Measurements from ENCODE around the gene TCF7. TPM values are rescaled to one million over a fixed set of nuclear protein-coding genes. Genes with fewer than 3 reads are reported as not detected.

The TCF7 gene
- total RNA-seq, 1 donor from 2014 or later, result 77.2 TPM

DNA sequence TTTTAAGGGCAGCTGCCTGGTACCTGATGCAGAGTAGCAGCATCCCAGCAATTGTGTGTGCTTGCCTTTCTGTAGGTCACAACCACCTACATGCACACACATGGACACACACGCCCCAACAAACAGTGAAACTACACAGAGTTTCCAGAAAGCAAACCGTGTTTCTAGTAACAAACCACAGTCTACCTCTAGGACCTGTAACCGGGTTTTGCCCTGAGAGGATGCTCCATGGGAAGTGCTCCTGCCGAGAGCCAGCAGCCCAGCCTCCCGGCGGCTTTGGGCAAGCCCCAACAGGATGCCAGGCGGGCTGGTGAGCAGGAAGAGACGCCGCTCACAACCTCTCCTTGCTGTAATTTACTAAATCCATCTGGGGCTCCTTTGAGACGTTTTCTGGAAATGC lies 4.1 kb upstream of the TCF7 start:
- H3K36me3 Mint-ChIP-seq (ENCODE audit: low read depth), result peaks cover under 1% of the 10 kb centered on the region
- H3K27ac Mint-ChIP-seq, result peak overlapping the region; percentile 58
- H3K4me3 Mint-ChIP-seq, result no peak overlapping the region
- peaks cover 56% of the 10 kb centered on the region for H3K4me1 Mint-ChIP-seq (ENCODE audit: low read depth)
- intact Hi-C loops (cut with micrococcal nuclease), result no loop called here
- H3K9me3 Mint-ChIP-seq, result no peaks in the 10 kb centered on the region
- peaks cover 31% of the 10 kb centered on the region for H3K27me3 Mint-ChIP-seq (ENCODE audit: insufficient read depth)
- DNase-seq (ENCODE audit: low spot score), result no peak

DNA sequence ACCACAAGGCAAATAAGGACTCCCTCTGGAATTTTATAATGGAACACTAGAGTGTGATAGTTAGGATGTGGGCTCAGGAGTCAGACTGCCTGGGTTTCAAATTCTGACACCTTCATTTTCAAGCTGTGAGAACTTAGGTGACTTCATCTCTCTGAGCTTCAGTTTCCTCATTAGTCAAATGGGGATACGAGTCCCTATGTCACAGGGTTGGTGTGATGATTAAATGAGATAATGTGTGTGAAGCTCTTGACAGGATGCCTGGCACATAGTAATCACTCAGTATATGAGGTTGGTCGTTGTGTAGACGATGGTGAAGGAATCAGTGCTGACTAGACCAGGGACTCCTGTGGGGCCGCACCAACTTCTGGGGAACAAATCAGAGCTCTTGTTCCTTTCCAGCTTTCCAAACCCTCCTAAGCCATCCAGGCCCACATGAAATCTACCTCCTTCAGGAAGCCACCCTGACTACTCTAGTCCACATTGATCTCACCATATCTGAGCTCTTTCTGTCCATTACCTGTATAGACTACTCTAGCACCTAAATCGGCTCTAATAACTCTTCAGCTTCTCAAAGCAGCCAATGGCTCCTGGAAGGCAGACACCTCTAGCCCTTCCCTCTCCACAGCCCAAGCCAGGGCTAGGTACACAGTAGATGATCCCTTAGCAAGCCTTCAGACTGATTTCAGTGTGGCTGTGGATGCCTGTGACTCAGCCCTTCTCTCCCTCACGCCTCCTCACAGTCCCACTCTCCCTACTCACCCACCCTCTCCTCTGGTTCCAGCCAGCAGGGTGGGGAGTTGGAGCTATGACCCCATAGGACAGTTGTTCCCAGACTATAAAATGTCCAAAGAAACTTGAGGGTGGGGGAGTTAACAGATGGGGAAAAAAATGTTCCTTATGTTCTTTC lies 2.5 kb upstream of the TCF7 start:
- peak; percentile 35 for DNase-seq (ENCODE audit: low spot score)
- Mint-ChIP-seq H3K27ac (peak overlapping the region; percentile 88), H3K4me3 (peak overlapping the region; percentile 51), H3K9me3 (no peaks in the 10 kb centered on the region), H3K27me3 (ENCODE audit: insufficient read depth) (peaks cover 27% of the 10 kb centered on the region), H3K4me1 (ENCODE audit: low read depth) (peaks cover 59% of the 10 kb centered on the region), H3K36me3 (ENCODE audit: low read depth) (peaks cover 7% of the 10 kb centered on the region)
- intact Hi-C loops (cut with micrococcal nuclease), result loop anchor here (1.0 kb wide), 6 partner anchors 12 to 73 kb away; no protein-coding TSS in a partner anchor

DNA sequence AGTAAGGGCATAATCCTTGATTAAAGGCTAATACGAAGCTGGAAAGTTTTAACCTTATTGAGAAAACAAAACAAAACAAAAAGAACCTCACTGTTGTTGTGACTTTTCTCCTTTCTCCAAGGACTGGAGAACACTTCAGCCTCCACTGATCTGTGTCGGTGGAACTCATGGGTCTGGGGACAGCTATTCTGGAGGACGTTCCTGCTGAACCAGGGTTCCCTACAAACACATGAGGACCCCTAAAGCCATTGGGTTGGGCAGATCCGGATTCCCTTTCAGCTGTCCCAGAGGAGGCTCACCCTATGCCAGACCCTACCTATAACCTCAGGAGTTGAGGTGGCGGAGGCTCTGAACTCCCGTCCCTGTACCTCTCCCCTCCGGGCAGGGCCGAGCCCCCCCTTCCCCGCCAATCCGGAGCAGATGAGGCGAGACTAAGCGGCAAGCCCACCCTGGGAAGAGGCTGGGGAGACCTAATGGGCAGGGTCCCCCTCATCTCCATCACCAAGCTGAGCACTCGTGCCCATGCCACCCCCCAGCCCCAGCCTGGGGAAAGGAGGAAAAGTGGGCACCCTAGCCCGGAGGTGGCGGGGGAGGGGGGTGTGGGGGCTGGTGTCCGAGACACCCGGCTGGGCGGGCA lies 1.6 kb upstream of the TCF7 start:
- Mint-ChIP-seq H3K9me3 (no peaks in the 10 kb centered on the region), H3K27me3 (ENCODE audit: insufficient read depth) (peaks cover 29% of the 10 kb centered on the region), H3K4me1 (ENCODE audit: low read depth) (peaks cover 59% of the 10 kb centered on the region), H3K27ac (peak overlapping the region; percentile 88), H3K4me3 (peak overlapping the region; percentile 51), H3K36me3 (ENCODE audit: low read depth) (peaks cover 16% of the 10 kb centered on the region)
- intact Hi-C loops (cut with micrococcal nuclease), result loop anchor here (1.0 kb wide), 3 partner anchors 19 to 42 kb away; no protein-coding TSS in a partner anchor
- no peak for DNase-seq (ENCODE audit: low spot score)

DNA sequence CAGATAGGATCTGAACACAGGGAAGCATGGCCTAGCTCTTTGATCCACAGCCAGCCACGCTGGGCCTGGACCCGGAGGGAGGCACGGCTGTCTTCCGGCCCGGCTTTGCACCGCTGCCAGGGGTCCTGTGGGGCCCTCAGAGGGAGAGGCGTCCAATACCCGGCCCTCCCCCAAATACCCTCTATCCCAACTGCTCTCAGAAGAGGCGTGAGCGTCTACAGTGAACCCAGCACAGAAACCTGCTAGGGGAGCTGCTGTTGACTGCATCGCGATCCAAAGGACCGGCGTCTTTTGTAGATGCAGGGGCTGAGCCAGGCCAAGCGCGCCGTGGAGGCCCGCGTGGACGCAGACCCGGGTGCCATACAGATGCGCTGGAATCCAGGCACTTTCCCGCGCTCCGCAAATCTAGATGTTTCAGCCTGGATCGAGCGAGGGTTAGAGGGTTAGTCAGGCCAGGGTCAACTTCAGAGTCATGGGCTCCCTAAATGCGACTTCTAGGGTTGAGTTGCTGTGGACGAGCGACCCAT lies 1.1 kb upstream of the TCF7 start:
- intact Hi-C loops (cut with micrococcal nuclease), result no loop called here
- H3K27ac Mint-ChIP-seq, result peak overlapping the region; percentile 87

DNA sequence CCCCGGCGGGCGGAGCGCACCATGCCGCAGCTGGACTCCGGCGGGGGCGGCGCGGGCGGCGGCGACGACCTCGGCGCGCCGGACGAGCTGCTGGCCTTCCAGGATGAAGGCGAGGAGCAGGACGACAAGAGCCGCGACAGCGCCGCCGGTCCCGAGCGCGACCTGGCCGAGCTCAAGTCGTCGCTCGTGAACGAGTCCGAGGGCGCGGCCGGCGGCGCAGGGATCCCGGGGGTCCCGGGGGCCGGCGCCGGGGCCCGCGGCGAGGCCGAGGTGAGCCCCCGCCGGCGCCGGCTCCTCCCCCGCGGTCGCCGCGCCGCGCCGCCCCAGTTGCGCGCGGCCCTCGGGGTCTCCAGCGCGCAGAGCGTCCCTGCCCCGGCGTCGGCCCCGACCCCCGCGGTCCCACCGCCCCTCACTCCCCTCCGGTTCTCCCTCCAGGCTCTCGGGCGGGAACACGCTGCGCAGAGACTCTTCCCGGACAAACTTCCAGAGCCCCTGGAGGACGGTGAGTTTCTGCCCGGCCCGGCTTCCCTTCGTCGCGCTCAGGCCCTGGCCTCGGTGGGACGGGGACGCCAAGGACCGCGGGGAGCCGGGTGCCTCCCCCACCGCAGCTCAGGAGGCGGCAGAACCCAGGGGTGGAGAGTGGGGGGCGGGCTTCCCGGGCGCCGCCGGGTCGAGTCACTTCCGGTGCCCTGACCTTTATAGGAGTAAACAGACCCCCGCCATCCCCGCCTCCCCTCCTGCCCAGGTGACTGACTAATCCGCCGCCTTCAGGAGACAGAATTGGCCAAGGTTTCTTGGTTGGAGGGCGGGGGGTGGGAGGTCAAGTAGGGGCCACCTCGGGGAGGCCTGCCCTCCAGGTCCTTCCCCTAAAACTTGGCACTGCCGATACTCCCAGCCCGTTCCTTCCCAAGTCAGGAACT lies 665 bp downstream of the TCF7 start:
- Mint-ChIP-seq H3K4me1 (ENCODE audit: low read depth) (peaks cover 79% of the 10 kb centered on the region), H3K27ac (peak overlapping the region; percentile 38), H3K27me3 (ENCODE audit: insufficient read depth) (peaks cover 35% of the 10 kb centered on the region), H3K9me3 (no peaks in the 10 kb centered on the region), H3K4me3 (peak overlapping the region; percentile 82), H3K36me3 (ENCODE audit: low read depth) (peaks cover 30% of the 10 kb centered on the region)
- DNase-seq (ENCODE audit: low spot score), result peak; percentile 42
- intact Hi-C loops (cut with micrococcal nuclease), result loop anchor here (1.0 kb wide), 1 partner anchor 30 kb away; no protein-coding TSS in a partner anchor

More for the DNA sequence above, 1.1 kb upstream of the TCF7 start:
- no peaks in the 10 kb centered on the region for H3K9me3 Mint-ChIP-seq
- peaks cover 64% of the 10 kb centered on the region for H3K4me1 Mint-ChIP-seq (ENCODE audit: low read depth)
- no peak for DNase-seq (ENCODE audit: low spot score)
- peaks cover 16% of the 10 kb centered on the region for H3K36me3 Mint-ChIP-seq (ENCODE audit: low read depth)
- peaks cover 28% of the 10 kb centered on the region for H3K27me3 Mint-ChIP-seq (ENCODE audit: insufficient read depth)
- peak overlapping the region; percentile 83 for H3K4me3 Mint-ChIP-seq

DNA sequence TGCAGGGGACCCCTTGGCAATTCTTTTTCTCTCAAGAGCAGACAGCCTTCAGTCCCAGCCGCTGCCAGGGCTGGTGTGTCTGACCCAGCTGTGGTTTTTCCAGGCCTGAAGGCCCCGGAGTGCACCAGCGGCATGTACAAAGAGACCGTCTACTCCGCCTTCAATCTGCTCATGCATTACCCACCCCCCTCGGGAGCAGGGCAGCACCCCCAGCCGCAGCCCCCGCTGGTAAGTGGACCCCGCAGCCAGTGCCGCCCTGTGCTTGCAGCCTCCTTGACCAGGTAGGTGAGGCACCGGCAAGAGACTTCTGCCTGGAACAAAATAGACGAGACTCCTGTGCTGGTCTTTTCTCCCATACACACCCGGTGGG lies 1.3 kb downstream of the TCF7 start:
- DNase-seq (ENCODE audit: low spot score), result no peak
- peaks cover 35% of the 10 kb centered on the region for H3K36me3 Mint-ChIP-seq (ENCODE audit: low read depth)
- intact Hi-C loops (cut with micrococcal nuclease), result no loop called here
- H3K9me3 Mint-ChIP-seq, result no peaks in the 10 kb centered on the region
- peak overlapping the region; percentile 54 for H3K27ac Mint-ChIP-seq
- peaks cover 38% of the 10 kb centered on the region for H3K27me3 Mint-ChIP-seq (ENCODE audit: insufficient read depth)
- H3K4me3 Mint-ChIP-seq, result peak overlapping the region; percentile 82
- peaks cover 79% of the 10 kb centered on the region for H3K4me1 Mint-ChIP-seq (ENCODE audit: low read depth)

DNA sequence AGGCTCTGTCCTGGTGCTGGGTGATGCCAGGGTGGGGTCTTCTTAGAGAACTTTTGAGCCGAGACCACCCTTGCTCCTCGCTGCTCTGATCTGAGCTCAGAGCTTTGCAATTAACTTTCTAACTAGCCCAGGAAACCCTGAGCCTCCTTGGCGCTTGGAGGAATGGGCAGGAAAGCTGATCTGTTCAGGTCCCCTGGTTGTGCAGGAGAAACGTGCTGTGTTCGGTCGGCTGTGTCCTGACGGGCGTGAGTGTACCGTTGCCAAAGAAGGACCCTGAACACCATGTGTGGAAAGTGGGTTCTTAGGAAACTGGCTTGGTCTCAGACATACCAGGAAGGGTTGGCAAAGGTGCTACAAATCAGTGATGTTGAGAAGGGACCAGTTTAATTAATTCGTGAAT lies 1.8 kb downstream of the TCF7 start:
- peak overlapping the region; percentile 82 for H3K4me3 Mint-ChIP-seq
- H3K9me3 Mint-ChIP-seq, result no peaks in the 10 kb centered on the region
- no peak for DNase-seq (ENCODE audit: low spot score)
- H3K27ac Mint-ChIP-seq, result peak overlapping the region; percentile 54
- peaks cover 39% of the 10 kb centered on the region for H3K36me3 Mint-ChIP-seq (ENCODE audit: low read depth)
- intact Hi-C loops (cut with micrococcal nuclease), result no loop called here
- peaks cover 43% of the 10 kb centered on the region for H3K27me3 Mint-ChIP-seq (ENCODE audit: insufficient read depth)
- peaks cover 77% of the 10 kb centered on the region for H3K4me1 Mint-ChIP-seq (ENCODE audit: low read depth)

DNA sequence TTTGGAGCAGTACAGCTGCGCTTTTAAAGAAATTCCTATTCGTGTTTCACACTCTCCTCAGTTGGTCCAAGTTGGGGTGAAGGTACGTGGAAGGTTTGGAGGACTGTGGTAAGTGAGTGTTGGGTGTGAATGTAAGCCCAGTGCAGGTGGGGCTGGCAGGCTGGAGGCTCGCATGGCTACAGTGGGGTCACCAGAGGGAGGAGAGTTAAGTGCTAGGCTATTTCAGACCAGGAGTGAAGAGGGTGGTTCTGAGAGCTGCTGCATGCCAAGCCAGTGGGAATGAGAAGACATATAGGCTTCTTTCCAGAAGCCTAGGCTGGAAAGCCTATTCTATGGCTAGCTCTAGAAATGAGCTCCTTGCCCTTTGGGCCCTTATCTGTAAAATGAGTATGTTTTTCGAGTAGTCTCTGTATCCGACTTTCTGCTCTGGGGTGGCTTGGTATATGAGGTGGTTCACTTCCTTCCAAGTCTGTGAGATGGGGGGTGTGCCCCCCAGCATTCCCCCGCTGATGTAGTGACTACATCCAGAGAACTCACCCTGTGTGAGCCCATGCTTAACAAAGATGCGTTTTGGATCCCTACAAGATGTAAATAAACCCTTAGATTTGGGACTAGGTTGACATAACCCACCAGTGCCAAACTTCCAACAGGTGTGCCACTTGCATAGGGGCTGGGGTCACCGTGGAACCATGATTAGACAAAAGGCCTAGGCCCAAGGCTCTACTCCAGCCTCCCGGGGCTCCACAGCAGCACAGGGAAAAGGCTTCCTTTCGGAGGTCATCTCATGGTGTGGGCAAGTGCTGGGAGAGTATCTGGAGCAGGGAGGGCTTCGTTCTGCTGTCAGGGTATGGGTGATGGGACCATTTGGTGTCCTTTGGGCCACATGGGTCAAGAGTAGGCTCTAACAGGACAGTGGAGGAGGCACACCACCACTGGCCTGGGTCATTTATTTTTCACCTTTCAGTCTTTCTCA lies 2.6 kb downstream of the TCF7 start:
- no peak for DNase-seq (ENCODE audit: low spot score)
- H3K27ac Mint-ChIP-seq, result peak overlapping the region; percentile 10
- peak overlapping the region; percentile 82 for H3K4me3 Mint-ChIP-seq
- no peaks in the 10 kb centered on the region for H3K9me3 Mint-ChIP-seq
- peaks cover 76% of the 10 kb centered on the region for H3K4me1 Mint-ChIP-seq (ENCODE audit: low read depth)
- intact Hi-C loops (cut with micrococcal nuclease), result no loop called here
- peaks cover 45% of the 10 kb centered on the region for H3K36me3 Mint-ChIP-seq (ENCODE audit: low read depth)
- peaks cover 43% of the 10 kb centered on the region for H3K27me3 Mint-ChIP-seq (ENCODE audit: insufficient read depth)

DNA sequence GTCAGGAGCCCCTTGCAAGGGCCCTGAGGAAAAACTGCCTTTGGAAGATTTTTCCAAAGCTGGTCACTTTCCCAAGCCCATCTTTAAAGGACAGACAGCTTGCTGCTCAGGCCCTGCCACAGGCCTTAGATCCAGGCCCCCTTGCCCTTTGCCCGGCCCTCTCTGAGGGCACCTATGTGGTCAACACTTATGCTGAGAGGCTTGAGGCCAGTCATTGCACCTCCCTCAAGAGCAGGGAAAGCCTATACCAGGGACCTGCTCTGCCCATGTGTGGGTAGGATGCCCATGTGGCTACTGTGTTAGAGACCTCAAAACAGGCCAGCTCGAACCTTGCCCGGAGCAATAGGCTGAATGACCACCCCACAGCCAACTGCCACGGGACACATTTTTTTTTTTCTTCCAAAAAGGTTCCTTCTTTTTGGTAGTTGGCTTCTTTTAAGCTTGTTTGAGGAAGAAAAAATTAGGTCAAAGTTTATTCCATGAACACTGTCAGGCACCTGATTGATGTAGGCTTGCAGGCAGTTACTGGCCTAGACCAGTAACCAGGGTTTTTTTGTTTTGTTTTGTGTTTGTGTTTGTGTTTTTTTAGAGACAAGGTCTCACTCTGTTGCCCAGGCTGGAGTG lies 3.8 kb downstream of the TCF7 start:
- Mint-ChIP-seq H3K36me3 (ENCODE audit: low read depth) (peaks cover 47% of the 10 kb centered on the region), H3K27ac (no peak overlapping the region), H3K27me3 (ENCODE audit: insufficient read depth) (peaks cover 36% of the 10 kb centered on the region), H3K9me3 (no peaks in the 10 kb centered on the region), H3K4me3 (peak overlapping the region; percentile 82), H3K4me1 (ENCODE audit: low read depth) (peaks cover 78% of the 10 kb centered on the region)
- intact Hi-C loops (cut with micrococcal nuclease), result loop anchor here (1.0 to 2.0 kb wide), 2 partner anchors 9 to 14 kb away; no protein-coding TSS in a partner anchor
- DNase-seq (ENCODE audit: low spot score), result no peak

DNA sequence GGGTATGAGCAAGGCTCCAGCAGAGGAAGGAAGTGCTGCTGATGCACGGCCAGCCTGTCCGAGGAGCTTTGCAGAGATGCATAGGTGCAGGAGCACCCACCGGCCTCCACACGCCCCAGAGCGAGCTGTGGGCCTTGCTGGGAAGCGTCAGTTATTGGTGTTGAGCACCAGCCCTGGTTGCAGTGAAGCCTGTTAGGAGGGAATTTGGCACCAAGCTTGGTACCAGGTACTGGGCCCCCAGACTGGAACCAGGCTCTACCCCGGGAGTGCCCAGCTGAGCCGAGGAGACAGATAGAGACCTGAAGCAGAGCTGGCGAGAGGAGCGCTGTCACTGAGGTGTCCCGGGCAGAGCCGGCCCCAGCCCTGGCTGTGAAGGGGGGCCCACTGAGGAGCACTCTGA lies 5.2 kb downstream of the TCF7 start:
- peaks cover 29% of the 10 kb centered on the region for H3K27me3 Mint-ChIP-seq (ENCODE audit: insufficient read depth)
- H3K27ac Mint-ChIP-seq, result peak overlapping the region; percentile 61

More for the DNA sequence above, 5.2 kb downstream of the TCF7 start:
- H3K9me3 Mint-ChIP-seq, result no peaks in the 10 kb centered on the region
- peaks cover 72% of the 10 kb centered on the region for H3K4me1 Mint-ChIP-seq (ENCODE audit: low read depth)
- intact Hi-C loops (cut with micrococcal nuclease), result loop anchor here (2.0 kb wide), 1 partner anchor 13 kb away; no protein-coding TSS in a partner anchor
- no peak for DNase-seq (ENCODE audit: low spot score)
- peak overlapping the region; percentile 82 for H3K4me3 Mint-ChIP-seq
- peaks cover 51% of the 10 kb centered on the region for H3K36me3 Mint-ChIP-seq (ENCODE audit: low read depth)

Data from activated T-helper 1 cell treated with anti-CD3 and anti-CD28 coated beads, Interleukin-12 subunit alpha, Interleukin-12 subunit beta, Interleukin-2, Interleukin-4 antibody, amounts not matched to agents 30 ng/mL and 10 ng/mL and 1 ng/mL, durations not matched to agents 14 hours and 24 hours and 36 hours (primary cell).